ENCODE data around the gene NDRG2. TPM values are rescaled to one million over a fixed set of nuclear protein-coding genes. Genes with fewer than 3 reads are reported as not detected.
"Not testable (repeated sequence)": the region's sequence is repeated elsewhere in the genome, so short reads cannot be mapped to it uniquely, and the experiment has no call there.

NDRG2 gene
- polyA plus RNA-seq, 2 donors: 131 to 252 TPM

DNA sequence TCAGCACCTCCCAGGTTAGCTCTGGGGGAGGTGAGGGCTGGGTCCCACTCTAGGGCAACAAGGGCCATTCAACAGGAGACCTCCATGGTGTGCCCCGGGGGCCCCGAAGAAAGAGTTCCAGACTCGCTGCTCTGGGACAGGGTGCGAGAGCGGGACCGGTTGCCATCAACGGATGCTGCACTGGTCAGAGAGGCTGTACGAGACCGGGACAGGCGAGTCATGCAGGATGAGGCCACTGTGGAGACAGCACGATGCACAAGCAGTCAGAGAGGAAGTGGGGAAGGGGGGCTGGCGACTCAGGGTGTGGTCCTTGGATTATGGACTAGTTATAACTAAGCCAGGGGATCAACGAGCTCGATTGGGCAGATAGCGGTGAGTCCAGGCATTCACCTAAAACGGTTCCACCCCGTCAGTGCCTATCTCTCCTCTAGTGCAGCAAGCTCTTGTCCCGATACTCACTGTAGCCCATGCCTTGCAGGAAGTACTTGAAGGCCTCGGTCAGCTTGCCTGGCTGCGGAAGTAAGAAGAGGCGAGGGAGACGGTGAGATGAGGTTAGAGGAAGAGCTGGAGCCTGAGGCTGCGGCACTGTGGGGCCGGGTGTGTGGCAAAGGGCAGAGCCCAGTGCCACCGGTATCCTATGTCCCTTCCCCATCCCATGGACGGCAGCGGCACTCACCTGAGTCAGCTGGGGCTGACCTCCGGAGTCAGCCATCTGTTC lies 7.2 kb downstream of the NDRG2 start:
- Histone ChIP-seq H3K36me3 (ENCODE audit: control insufficient read depth in 2 of 2, insufficient read depth in 2 of 2, low read length in 1 of 2) (peaks cover 13 to 32% of the 10 kb centered on the region in 2 donors), H3K27ac (ENCODE audit: low read depth in 2 of 2, low read length in 1 of 2) (no peak overlapping the region), H3K27me3 (ENCODE audit: control insufficient read depth in 1 of 2, insufficient read depth in 2 of 2, low read length in 2 of 2) (no peaks in the 10 kb centered on the region), H3K9me3 (ENCODE audit: control insufficient read depth in 2 of 2, insufficient read depth in 1 of 2, low read depth in 1 of 2, low read length in 1 of 2) (no peaks in the 10 kb centered on the region), H3K4me1 (ENCODE audit: control insufficient read depth in 2 of 2, insufficient read depth in 2 of 2, low read length in 1 of 2) (peaks cover 0 to 2% of the 10 kb centered on the region in 2 donors), H3K4me3 (ENCODE audit: low read depth in 1 of 2, low read length in 2 of 2) (peak overlapping the region in 1 of 2 donors; percentile 19)
- 75 to 77% methylated on average over 28 of the region's 28 CpGs for WGBS, 2 donors

DNA sequence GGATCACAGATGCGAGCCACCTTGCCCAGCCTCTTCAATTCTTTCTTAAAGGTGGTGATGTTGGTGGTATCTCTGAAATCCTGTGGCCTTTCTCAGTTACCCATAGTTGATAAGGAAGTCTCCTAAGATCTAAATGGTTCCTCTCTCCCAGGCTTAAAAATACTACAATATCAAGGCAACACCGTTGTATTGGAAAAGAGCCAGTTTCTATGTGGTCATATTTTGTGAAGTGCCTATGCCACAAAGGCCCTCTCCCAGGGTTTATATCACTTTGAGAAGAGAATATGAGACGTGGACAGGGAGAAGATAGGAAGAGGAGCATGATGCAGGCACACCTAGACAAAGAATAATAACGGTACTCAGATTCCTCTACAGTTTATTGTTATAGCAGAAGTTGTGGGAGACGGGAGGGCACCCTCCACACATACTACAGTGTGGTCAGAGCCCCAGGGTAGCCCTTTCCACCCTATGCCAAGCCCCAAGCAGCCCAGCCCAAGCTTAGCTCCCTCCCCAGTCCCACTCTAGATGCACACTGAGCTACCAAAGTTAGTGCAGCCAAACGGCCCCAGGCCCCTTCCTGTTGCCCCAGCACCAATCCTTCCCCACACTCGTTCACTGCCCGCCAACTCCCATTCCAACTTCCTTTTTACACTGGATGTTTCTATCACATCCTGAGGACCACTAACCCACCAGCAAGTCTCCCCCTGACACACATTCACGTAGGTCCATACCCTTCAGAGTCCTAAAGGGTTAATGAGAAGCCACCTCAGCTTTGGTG lies 8.3 kb downstream of the NDRG2 start:
- no peak overlapping the region for H3K27ac ChIP-seq (ENCODE audit: low read depth in 2 of 2, low read length in 1 of 2)
- WGBS, 2 donors: 66 to 70% methylated on average over 9 of the region's 9 CpGs

DNA sequence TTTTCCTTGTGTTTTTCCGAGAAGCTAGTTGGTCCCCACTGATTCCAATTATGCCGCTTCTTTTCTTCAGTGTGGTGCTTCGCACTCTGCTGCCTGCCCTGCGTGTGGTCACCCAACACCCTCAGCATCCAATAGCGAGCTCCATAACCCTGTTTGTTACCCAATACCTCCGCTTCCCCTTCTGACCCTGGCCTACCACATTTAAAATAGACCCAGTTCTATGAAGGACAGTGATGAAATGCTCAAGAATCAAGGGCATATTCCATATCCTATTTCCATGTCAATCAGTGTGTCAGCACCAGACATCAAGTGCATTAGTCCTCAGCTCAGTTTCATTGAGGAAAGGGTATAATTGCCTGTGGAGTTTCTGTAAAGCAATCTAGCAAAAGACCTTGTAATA lies 9.5 kb downstream of the NDRG2 start:
- peaks cover 9 to 23% of the 10 kb centered on the region in 2 donors for H3K36me3 ChIP-seq (ENCODE audit: control insufficient read depth in 2 of 2, insufficient read depth in 2 of 2, low read length in 1 of 2)
- no peak overlapping the region for H3K27ac ChIP-seq (ENCODE audit: low read depth in 2 of 2, low read length in 1 of 2)
- H3K9me3 ChIP-seq (ENCODE audit: control insufficient read depth in 2 of 2, insufficient read depth in 1 of 2, low read depth in 1 of 2, low read length in 1 of 2): no peaks in the 10 kb centered on the region
- H3K27me3 ChIP-seq (ENCODE audit: control insufficient read depth in 1 of 2, insufficient read depth in 2 of 2, low read length in 2 of 2): no peaks in the 10 kb centered on the region
- H3K4me3 ChIP-seq (ENCODE audit: low read depth in 1 of 2, low read length in 2 of 2): no peak overlapping the region
- WGBS, 2 donors: 74 to 80% methylated on average over 6 of the region's 6 CpGs
- peaks cover 0 to 2% of the 10 kb centered on the region in 2 donors for H3K4me1 ChIP-seq (ENCODE audit: control insufficient read depth in 2 of 2, insufficient read depth in 2 of 2, low read length in 1 of 2)

More for the DNA sequence above, 8.3 kb downstream of the NDRG2 start:
- Histone ChIP-seq H3K36me3 (ENCODE audit: control insufficient read depth in 2 of 2, insufficient read depth in 2 of 2, low read length in 1 of 2) (peaks cover 13 to 28% of the 10 kb centered on the region in 2 donors), H3K4me3 (ENCODE audit: low read depth in 1 of 2, low read length in 2 of 2) (no peak overlapping the region), H3K27me3 (ENCODE audit: control insufficient read depth in 1 of 2, insufficient read depth in 2 of 2, low read length in 2 of 2) (no peaks in the 10 kb centered on the region), H3K4me1 (ENCODE audit: control insufficient read depth in 2 of 2, insufficient read depth in 2 of 2, low read length in 1 of 2) (peaks cover 0 to 2% of the 10 kb centered on the region in 2 donors), H3K9me3 (ENCODE audit: control insufficient read depth in 2 of 2, insufficient read depth in 1 of 2, low read depth in 1 of 2, low read length in 1 of 2) (no peaks in the 10 kb centered on the region)

DNA sequence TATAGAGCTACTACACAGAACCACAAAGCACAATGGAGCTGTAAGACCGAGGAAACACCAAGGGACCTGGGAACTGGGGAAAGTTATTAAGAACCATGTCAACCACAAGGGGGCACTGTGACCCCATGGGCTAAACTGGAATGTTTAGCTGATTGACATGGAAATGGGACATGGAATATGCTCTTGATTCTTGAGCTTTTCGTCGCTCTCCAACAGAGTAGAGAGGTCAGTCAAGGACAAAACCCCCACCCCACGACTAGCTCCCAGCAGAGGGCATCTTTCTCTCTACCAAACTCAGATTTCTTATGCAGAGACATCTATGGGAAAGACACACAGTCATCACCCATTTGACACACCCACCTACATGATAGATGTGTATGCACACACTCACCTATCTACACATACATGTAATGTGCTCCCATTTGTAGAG lies 10.1 kb downstream of the NDRG2 start:
- Histone ChIP-seq H3K4me1 (ENCODE audit: control insufficient read depth in 2 of 2, insufficient read depth in 2 of 2, low read length in 1 of 2) (peaks cover 0 to 2% of the 10 kb centered on the region in 2 donors), H3K27me3 (ENCODE audit: control insufficient read depth in 1 of 2, insufficient read depth in 2 of 2, low read length in 2 of 2) (no peaks in the 10 kb centered on the region), H3K4me3 (ENCODE audit: low read depth in 1 of 2, low read length in 2 of 2) (no peak overlapping the region), H3K9me3 (ENCODE audit: control insufficient read depth in 2 of 2, insufficient read depth in 1 of 2, low read depth in 1 of 2, low read length in 1 of 2) (no peaks in the 10 kb centered on the region), H3K27ac (ENCODE audit: low read depth in 2 of 2, low read length in 1 of 2) (no peak overlapping the region), H3K36me3 (ENCODE audit: control insufficient read depth in 2 of 2, insufficient read depth in 2 of 2, low read length in 1 of 2) (peaks cover 9 to 22% of the 10 kb centered on the region in 2 donors)
- 0 to 1% methylated on average over 4 of the region's 4 CpGs for WGBS, 2 donors

DNA sequence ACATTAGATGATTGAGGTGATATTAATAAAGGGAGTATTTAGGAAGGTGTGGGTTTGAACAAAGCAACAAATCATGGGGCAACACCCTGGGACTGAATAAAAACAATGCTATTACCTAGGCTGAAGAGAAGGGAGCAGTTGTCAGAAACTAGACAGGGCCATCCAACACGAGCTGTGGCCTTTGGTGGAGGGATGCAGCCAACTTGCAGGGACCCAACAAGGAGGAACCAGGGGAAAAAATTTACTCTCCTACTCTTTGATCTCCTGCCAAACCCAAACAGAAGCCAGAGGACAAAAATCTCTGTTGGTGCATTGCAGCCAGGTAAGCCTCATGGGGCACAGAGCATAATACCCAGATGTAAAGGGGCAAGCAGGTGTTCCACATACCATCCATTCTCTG lies 13.7 kb downstream of the NDRG2 start:
- Histone ChIP-seq H3K4me1 (ENCODE audit: control insufficient read depth in 2 of 2, insufficient read depth in 2 of 2, low read length in 1 of 2) (no peaks in the 10 kb centered on the region), H3K4me3 (ENCODE audit: low read depth in 1 of 2, low read length in 2 of 2) (no peak overlapping the region), H3K27me3 (ENCODE audit: control insufficient read depth in 1 of 2, insufficient read depth in 2 of 2, low read length in 2 of 2) (no peaks in the 10 kb centered on the region), H3K27ac (ENCODE audit: low read depth in 2 of 2, low read length in 1 of 2) (no peak overlapping the region), H3K9me3 (ENCODE audit: control insufficient read depth in 2 of 2, insufficient read depth in 1 of 2, low read depth in 1 of 2, low read length in 1 of 2) (no peaks in the 10 kb centered on the region), H3K36me3 (ENCODE audit: control insufficient read depth in 2 of 2, insufficient read depth in 2 of 2, low read length in 1 of 2) (no peaks in the 10 kb centered on the region)
- WGBS, 2 donors: 43 to 54% methylated on average over 1 of the region's 1 CpG

DNA sequence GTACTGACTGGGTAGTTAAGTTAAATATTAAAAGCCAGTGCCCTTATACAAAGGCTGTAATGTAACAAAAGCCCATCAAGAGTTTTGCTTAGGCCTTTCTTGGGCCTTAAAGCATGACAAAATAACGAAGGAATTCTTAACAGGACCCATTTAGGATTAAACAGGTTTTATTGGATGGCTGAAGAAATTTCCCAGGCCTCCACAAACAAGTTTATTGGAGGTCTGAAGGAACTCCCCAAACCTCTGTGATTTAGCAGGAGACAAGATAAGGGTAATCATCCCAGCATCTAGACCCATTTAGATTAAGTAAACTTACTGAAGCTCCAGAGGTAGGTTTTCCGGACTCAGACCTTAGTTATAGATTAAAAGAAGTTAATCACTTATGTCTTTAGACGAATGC lies 15.1 kb downstream of the NDRG2 start:
- not testable (repeated sequence) for H3K36me3 ChIP-seq (ENCODE audit: control insufficient read depth in 2 of 2, insufficient read depth in 2 of 2, low read length in 1 of 2); H3K27me3 ChIP-seq (ENCODE audit: control insufficient read depth in 1 of 2, insufficient read depth in 2 of 2, low read length in 2 of 2); H3K4me1 ChIP-seq (ENCODE audit: control insufficient read depth in 2 of 2, insufficient read depth in 2 of 2, low read length in 1 of 2); H3K4me3 ChIP-seq (ENCODE audit: low read depth in 1 of 2, low read length in 2 of 2); H3K9me3 ChIP-seq (ENCODE audit: control insufficient read depth in 2 of 2, insufficient read depth in 1 of 2, low read depth in 1 of 2, low read length in 1 of 2); H3K27ac ChIP-seq (ENCODE audit: low read depth in 2 of 2, low read length in 1 of 2)
- 71 to 80% methylated on average over 3 of the region's 3 CpGs for WGBS, 2 donors

DNA sequence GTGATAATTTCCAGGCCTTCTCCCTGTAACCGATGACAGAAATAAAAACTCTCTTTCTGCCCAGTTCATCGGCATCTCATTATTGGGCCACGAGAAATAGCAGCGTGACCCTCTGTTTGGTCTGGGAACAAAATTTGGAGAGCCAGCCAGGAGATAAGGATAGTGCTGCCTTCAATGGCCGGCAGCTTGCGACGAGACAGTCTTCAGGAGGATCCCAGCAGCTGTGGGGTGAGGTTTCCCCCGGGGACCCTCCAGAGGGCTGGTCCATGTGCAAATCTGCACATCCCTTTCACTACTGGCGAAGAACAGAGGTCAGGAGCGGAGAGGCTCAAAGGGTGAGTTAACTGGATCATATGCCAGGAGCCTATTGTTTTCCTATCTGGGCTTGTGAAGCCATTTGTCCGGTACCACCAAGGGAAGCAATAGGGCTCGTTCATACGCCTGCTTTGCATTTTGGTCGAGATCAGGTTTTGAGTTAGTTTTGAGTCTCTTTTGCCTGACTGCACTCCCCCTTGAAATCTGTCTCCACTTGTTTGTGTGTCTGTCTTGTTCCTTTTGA lies 21.0 kb downstream of the NDRG2 start:
- H3K9me3 ChIP-seq (ENCODE audit: control insufficient read depth in 2 of 2, insufficient read depth in 1 of 2, low read depth in 1 of 2, low read length in 1 of 2): no peaks in the 10 kb centered on the region
- WGBS, 2 donors: 88 to 89% methylated on average over 14 of the region's 14 CpGs
- no peak overlapping the region for H3K27ac ChIP-seq (ENCODE audit: low read depth in 2 of 2, low read length in 1 of 2)
- H3K4me3 ChIP-seq (ENCODE audit: low read depth in 1 of 2, low read length in 2 of 2): no peak overlapping the region
- no peaks in the 10 kb centered on the region for H3K27me3 ChIP-seq (ENCODE audit: control insufficient read depth in 1 of 2, insufficient read depth in 2 of 2, low read length in 2 of 2)
- peaks cover 0 to 2% of the 10 kb centered on the region in 2 donors for H3K4me1 ChIP-seq (ENCODE audit: control insufficient read depth in 2 of 2, insufficient read depth in 2 of 2, low read length in 1 of 2)
- H3K36me3 ChIP-seq (ENCODE audit: control insufficient read depth in 2 of 2, insufficient read depth in 2 of 2, low read length in 1 of 2): no peaks in the 10 kb centered on the region

DNA sequence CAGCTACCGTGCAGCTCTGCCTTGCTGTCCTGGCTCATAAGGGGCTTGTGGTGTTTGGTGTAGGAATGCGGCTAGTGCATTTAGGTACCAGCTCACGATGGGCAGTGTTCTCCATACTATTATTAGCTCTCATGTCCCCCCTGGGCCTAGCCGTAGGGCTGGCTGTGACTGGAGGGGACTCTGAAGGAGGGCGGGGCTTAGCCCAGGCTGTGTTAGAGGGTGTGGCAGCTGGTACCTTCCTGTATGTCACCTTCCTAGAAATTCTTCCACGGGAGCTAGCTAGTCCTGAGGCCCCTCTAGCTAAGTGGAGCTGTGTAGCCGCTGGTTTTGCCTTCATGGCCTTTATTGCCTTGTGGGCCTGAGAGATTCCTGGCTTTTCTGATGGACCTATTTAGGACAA lies 23.6 kb downstream of the NDRG2 start:
- peaks cover 3 to 8% of the 10 kb centered on the region in 2 donors for H3K4me1 ChIP-seq (ENCODE audit: control insufficient read depth in 2 of 2, insufficient read depth in 2 of 2, low read length in 1 of 2)
- WGBS, 2 donors: 72 to 78% methylated on average over 7 of the region's 7 CpGs
- peaks cover 0 to 4% of the 10 kb centered on the region in 2 donors for H3K36me3 ChIP-seq (ENCODE audit: control insufficient read depth in 2 of 2, insufficient read depth in 2 of 2, low read length in 1 of 2)
- no peak overlapping the region for H3K4me3 ChIP-seq (ENCODE audit: low read depth in 1 of 2, low read length in 2 of 2)
- peak overlapping the region in 1 of 2 donors; percentile 47 for H3K27ac ChIP-seq (ENCODE audit: low read depth in 2 of 2, low read length in 1 of 2)
- no peaks in the 10 kb centered on the region for H3K9me3 ChIP-seq (ENCODE audit: control insufficient read depth in 2 of 2, insufficient read depth in 1 of 2, low read depth in 1 of 2, low read length in 1 of 2)
- H3K27me3 ChIP-seq (ENCODE audit: control insufficient read depth in 1 of 2, insufficient read depth in 2 of 2, low read length in 2 of 2): no peaks in the 10 kb centered on the region

DNA sequence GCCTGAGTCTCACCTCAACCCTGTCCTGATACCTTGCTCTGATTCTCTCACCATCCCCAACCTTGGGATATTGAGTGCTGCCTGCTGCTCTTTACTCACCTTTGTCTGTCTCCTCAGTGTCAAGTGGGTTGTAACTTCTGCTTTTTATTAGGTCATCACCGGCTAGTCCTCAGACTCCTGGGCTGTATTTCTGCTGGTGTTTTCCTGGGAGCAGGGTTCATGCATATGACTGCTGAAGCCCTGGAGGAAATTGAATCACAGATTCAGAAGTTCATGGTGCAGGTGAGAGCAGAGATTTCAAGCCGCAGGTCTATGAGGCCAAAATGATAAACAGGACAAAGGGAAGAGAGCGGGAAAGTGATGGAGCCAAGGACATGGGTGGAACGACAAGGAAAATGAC lies 25.3 kb downstream of the NDRG2 start:
- no peak overlapping the region for H3K4me3 ChIP-seq (ENCODE audit: low read depth in 1 of 2, low read length in 2 of 2)
- H3K4me1 ChIP-seq (ENCODE audit: control insufficient read depth in 2 of 2, insufficient read depth in 2 of 2, low read length in 1 of 2): peaks cover 3 to 8% of the 10 kb centered on the region in 2 donors
- H3K9me3 ChIP-seq (ENCODE audit: control insufficient read depth in 2 of 2, insufficient read depth in 1 of 2, low read depth in 1 of 2, low read length in 1 of 2): no peaks in the 10 kb centered on the region
- WGBS, 2 donors: 70 to 76% methylated on average over 4 of the region's 4 CpGs
- peak overlapping the region; percentile 47 to 89 for H3K27ac ChIP-seq (ENCODE audit: low read depth in 2 of 2, low read length in 1 of 2)
- H3K27me3 ChIP-seq (ENCODE audit: control insufficient read depth in 1 of 2, insufficient read depth in 2 of 2, low read length in 2 of 2): no peaks in the 10 kb centered on the region
- peaks cover 8 to 16% of the 10 kb centered on the region in 2 donors for H3K36me3 ChIP-seq (ENCODE audit: control insufficient read depth in 2 of 2, insufficient read depth in 2 of 2, low read length in 1 of 2)

Data from esophagus (tissue), 2 donors.